Gastrocnemius medialis (tissue), 4 donors: ENCODE data around the gene NPRL2. TPM values are rescaled to one million over a fixed set of nuclear protein-coding genes. Genes with fewer than 3 reads are reported as not detected.

ENCODE experiments used
- ATAC-seq, 2 donors: fragments of 150-250 bp; one replicate each; pipeline ENCODE4 v1.9.1; 2016
- DNase-seq, 2 donors: peaks; one replicate each; pipeline ENCODE4 v3.0.0-alpha.2; 2019
- H3K27ac ChIP-seq, 4 donors: fragments of 200-600 bp; sonication (generic); 1 replicate in 1 of 4; 2 replicates in 3 of 4; pipeline ENCODE4 v1.5.1; 2016 to 2018; ENCODE audit warnings: mild to moderate bottlenecking in 2 of 4, moderate library complexity in 1 of 4
- H3K27me3 ChIP-seq, 3 donors: fragments of 200-600 bp; sonication (generic) in 2 of 3; 1 replicate in 1 of 3; 2 replicates in 2 of 3; pipeline versions ENCODE4 v1.5.1 to v1.6.0; 2016 to 2019; ENCODE audit warnings: mild to moderate bottlenecking in 1 of 3, moderate library complexity in 1 of 3
- H3K36me3 ChIP-seq, 2 donors: fragments of 200-600 bp; sonication (generic) in 1 of 2; one replicate each; pipeline ENCODE4 v1.5.1; 2017 to 2018
- H3K4me1 ChIP-seq, 2 donors: fragments of 200-600 bp; sonication (generic) in 1 of 2; one replicate each; pipeline ENCODE4 v1.5.1; 2016 to 2017; ENCODE audit warnings: mild to moderate bottlenecking in 2 of 2
- H3K4me3 ChIP-seq, 4 donors: fragments of 200-600 bp; sonication (generic) in 3 of 4; 1 replicate in 1 of 4; 2 replicates in 3 of 4; pipeline ENCODE4 v1.5.1; 2016 to 2019; ENCODE audit warnings: mild to moderate bottlenecking in 2 of 4
- H3K9me3 ChIP-seq, 3 donors: fragments of 200-600 bp; sonication (generic) in 2 of 3; 1 replicate in 1 of 3; 2 replicates in 2 of 3; pipeline ENCODE4 v1.5.1; 2016 to 2019
- CTCF ChIP-seq, 5 experiments: fragments of 450-650 bp in 3 of 5; fragments of 200-600 bp in 2 of 5; sonication (generic) in 2 of 5; IDR thresholded peaks in 4 of 5; conservative IDR thresholded peaks in 1 of 5; 1 replicate in 4 of 5; 2 replicates in 1 of 5; pipeline ENCODE4 v1.5.1; 2016 to 2019; ENCODE audit warnings: antibody characterized with exemption in 5 of 5, mild to moderate bottlenecking in 3 of 5, moderate library complexity in 3 of 5
- POLR2A ChIP-seq, 2 donors: fragments of 450-650 bp; IDR thresholded peaks; one replicate each; pipeline ENCODE4 v1.6.1; 2017; ENCODE audit warnings: antibody characterized with exemption in 2 of 2, mild to moderate bottlenecking in 2 of 2, moderate library complexity in 2 of 2
- in situ Hi-C, 4 donors: fragments of 200-750 bp; cut with MboI; loops; one replicate each; pipeline versions ENCODE4 v1.15.0 to v1.8.0; 2017; ENCODE audit warnings: low sequenced_read_pairs in 4 of 4
- intact Hi-C: fragments of 100-400 bp; cut with DNase I; formaldehyde crosslinking; loops from one replicate; pipeline ENCODE4 v1.15.1; 2023; ENCODE audit warnings: low total_unique reads
- total RNA-seq, 4 donors: library from RNA; depleted of rRNA; stranded (reverse); fragments of >200 nt; gene quantifications; one replicate each; pipeline versions ENCODE4 v1.1.0 to v1.2.3, GENCODE V29; 2016

NPRL2 gene
- total RNA-seq, 4 donors from 2014 or later: 14.1 to 26.2 (median 23.1) TPM

- no peaks in the 10 kb centered on the region for H3K9me3 ChIP-seq
- TF ChIP-seq POLR2A (IDR thresholded peaks at IDR 0.05): no peak
- no peak for TF ChIP-seq CTCF (IDR thresholded peaks at IDR 0.05 in 4 of 5, conservative IDR thresholded peaks at IDR 0.05 in 1 of 5)
- ATAC-seq (no peak), DNase-seq (no peak)
- in situ Hi-C loops (loop anchor here in 3 of 4 donors (5.0 to 10.0 kb wide), 3 partner anchors 197 to 202 kb away; no protein-coding TSS in a partner anchor), intact Hi-C loops (no loop called here)
- no peaks in the 10 kb centered on the region for H3K27me3 ChIP-seq
- H3K4me3 ChIP-seq: no peak overlapping the region
- H3K27ac ChIP-seq: no peak overlapping the region
- H3K4me1 ChIP-seq: peaks cover 8 to 40% of the 10 kb centered on the region in 2 donors
- peaks cover 0 to 11% of the 10 kb centered on the region in 2 donors for H3K36me3 ChIP-seq
Observed at GRCh38 chr3:50345008-50345407, 5.6 kb downstream of the NPRL2 start.

DNA sequence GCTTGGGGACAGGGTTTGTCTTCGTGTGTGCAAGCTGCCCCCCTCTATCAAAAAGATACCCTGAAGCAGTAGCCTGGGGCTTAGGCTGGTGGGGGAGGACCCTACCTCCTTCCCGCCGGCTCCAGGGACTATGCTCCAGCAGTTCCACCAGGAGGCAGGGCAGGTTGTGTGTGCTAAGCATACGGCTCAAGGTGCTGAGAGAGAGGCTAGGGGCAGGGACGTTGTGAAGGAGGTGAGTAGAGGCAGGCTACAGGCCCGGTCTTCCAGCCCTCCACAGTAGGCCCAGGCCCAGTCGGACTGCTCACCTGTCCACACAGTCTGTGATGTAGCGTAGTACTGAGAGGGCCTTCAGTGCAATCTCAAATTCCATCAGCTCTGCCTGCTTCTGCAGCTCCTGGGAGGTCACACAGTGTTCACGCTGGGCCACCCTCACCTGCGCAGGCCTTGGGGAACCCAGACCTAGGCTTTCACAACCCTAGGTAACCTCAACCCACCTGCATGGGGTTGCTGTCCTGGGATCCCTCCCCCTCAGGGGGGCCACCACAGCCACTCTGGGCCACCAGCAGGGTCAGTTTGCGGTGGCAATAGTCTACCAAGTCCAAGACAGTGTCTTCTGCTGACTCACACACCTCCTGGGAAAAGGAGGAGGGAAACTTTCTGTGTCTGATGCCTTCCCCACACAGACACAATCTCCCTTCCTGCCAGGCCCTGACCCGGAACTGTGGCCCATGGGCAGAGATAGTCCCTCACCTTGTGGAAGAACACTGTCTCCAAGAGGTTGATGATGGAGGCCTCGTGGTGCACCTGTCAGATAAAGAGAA is 7.6 kb downstream of the NPRL2 start:
- Histone ChIP-seq H3K27ac (no peak overlapping the region), H3K4me1 (peaks cover 6 to 40% of the 10 kb centered on the region in 2 donors), H3K9me3 (no peaks in the 10 kb centered on the region), H3K36me3 (no peaks in the 10 kb centered on the region), H3K4me3 (no peak overlapping the region), H3K27me3 (no peaks in the 10 kb centered on the region)
- in situ Hi-C loops (loop anchor here in 1 of 4 donors (10.0 kb wide), 1 partner anchor 202 kb away; no protein-coding TSS in a partner anchor), intact Hi-C loops (no loop called here)
- no peak for ATAC-seq
- no peak for DNase-seq
- TF ChIP-seq POLR2A (IDR thresholded peaks at IDR 0.05) (no peak), CTCF (IDR thresholded peaks at IDR 0.05 in 4 of 5, conservative IDR thresholded peaks at IDR 0.05 in 1 of 5) (no peak)

GRCh38 chr3:50341996-50342650 is 8.5 kb downstream of the NPRL2 start:
- no peaks in the 10 kb centered on the region for H3K36me3 ChIP-seq
- H3K4me3 ChIP-seq: no peak overlapping the region
- peaks cover 6 to 38% of the 10 kb centered on the region in 2 donors for H3K4me1 ChIP-seq
- DNase-seq (no peak), ATAC-seq (no peak)
- TF ChIP-seq POLR2A (IDR thresholded peaks at IDR 0.05) (no peak), CTCF (IDR thresholded peaks at IDR 0.05 in 4 of 5, conservative IDR thresholded peaks at IDR 0.05 in 1 of 5) (no peak)
- in situ Hi-C loops (loop anchor here in 1 of 4 donors (10.0 kb wide), 1 partner anchor 203 kb away; no protein-coding TSS in a partner anchor), intact Hi-C loops (no loop called here)
- peak overlapping the region in 1 of 4 donors; percentile 97 for H3K27ac ChIP-seq
- H3K9me3 ChIP-seq: no peaks in the 10 kb centered on the region
- H3K27me3 ChIP-seq: no peaks in the 10 kb centered on the region

GRCh38 chr3:50341537-50341936 is 9.0 kb downstream of the NPRL2 start:
- TF ChIP-seq POLR2A (IDR thresholded peaks at IDR 0.05): no peak
- TF ChIP-seq CTCF (IDR thresholded peaks at IDR 0.05 in 4 of 5, conservative IDR thresholded peaks at IDR 0.05 in 1 of 5): no peak
- Histone ChIP-seq H3K9me3 (no peaks in the 10 kb centered on the region), H3K27ac (peak overlapping the region; percentile 89 to 98 (median 97)), H3K36me3 (no peaks in the 10 kb centered on the region), H3K27me3 (no peaks in the 10 kb centered on the region), H3K4me3 (peak overlapping the region in 1 of 4 donors; percentile 49), H3K4me1 (peaks cover 6 to 39% of the 10 kb centered on the region in 2 donors)
- ATAC-seq (no peak), DNase-seq (no peak)
- in situ Hi-C loops (loop anchor here in 1 of 4 donors (10.0 kb wide), 1 partner anchor 203 kb away; no protein-coding TSS in a partner anchor), intact Hi-C loops (no loop called here)
